ENCODE results near the gene HAUS1.

DNA sequence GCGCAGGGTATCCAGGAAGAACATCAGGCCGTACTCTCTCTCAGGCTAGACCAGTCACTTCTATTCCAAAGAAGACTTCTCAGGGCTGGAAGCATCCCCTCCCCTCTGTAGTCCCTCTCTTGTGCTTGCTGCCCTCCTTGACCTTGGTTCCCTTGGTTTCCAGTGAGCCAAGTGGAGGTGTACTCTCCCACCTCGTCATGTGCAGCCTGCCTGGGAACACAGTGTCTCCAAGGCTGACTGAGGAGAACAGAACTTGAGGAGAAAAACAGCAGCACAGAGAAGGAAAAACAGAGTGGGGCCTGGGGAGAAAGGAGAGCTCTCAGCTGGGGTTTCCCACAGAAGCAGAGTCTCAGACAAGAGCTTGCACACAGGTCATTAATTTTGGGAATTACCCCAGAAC, 52.7 kb downstream of the HAUS1 start:
- TF ChIP-seq, protein P1, sequence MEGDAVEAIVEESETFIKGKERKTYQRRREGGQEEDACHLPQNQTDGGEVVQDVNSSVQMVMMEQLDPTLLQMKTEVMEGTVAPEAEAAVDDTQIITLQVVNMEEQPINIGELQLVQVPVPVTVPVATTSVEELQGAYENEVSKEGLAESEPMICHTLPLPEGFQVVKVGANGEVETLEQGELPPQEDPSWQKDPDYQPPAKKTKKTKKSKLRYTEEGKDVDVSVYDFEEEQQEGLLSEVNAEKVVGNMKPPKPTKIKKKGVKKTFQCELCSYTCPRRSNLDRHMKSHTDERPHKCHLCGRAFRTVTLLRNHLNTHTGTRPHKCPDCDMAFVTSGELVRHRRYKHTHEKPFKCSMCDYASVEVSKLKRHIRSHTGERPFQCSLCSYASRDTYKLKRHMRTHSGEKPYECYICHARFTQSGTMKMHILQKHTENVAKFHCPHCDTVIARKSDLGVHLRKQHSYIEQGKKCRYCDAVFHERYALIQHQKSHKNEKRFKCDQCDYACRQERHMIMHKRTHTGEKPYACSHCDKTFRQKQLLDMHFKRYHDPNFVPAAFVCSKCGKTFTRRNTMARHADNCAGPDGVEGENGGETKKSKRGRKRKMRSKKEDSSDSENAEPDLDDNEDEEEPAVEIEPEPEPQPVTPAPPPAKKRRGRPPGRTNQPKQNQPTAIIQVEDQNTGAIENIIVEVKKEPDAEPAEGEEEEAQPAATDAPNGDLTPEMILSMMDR (IDR thresholded peaks at IDR 0.05): no peak
- no peak for TF ChIP-seq EZH2 (IDR thresholded peaks at IDR 0.05)
- TF ChIP-seq EZH2phosphoT487 (IDR thresholded peaks at IDR 0.05): no peak
